ENCODE measurements around the gene RALGAPA1. TPM values are rescaled to one million over a fixed set of nuclear protein-coding genes. Genes with fewer than 3 reads are reported as not detected.

Gene RALGAPA1
- total and polyA plus RNA-seq, 2 of the 13 experiments (the other 11 are each of a cell fraction or from before 2014, with no cell fraction given): 65.0 to 89.2 TPM

- TF ChIP-seq ZSCAN20 (CRISPR knock-in tag; IDR thresholded peaks at IDR 0.05; ENCODE audit: borderline replicate concordance) (peak; percentile 52; the same call in 1 of the 2 replicates), ZNF331 (CRISPR knock-in tag; IDR thresholded peaks at IDR 0.05) (peak; percentile 84), TEF (CRISPR knock-in tag; IDR thresholded peaks at IDR 0.05) (peak; percentile 72; the same call in 1 of the 2 replicates), ZNF792 (CRISPR knock-in tag; IDR thresholded peaks at IDR 0.05) (peak; percentile 45; the same call in 1 of the 2 replicates), TBL1XR1 (IDR thresholded peaks at IDR 0.05; ENCODE audit: borderline replicate concordance, low read length, partially characterized antibody) (peak; percentile 71), ZBTB34 (CRISPR knock-in tag; IDR thresholded peaks at IDR 0.05) (0 out of 2 replicates have a peak, but pooled peaks have one; percentile 55), HDAC1 (CRISPR knock-in tag; IDR thresholded peaks at IDR 0.05) (peak; percentile 86), YEATS4 (CRISPR knock-in tag; IDR thresholded peaks at IDR 0.05; ENCODE audit: borderline replicate concordance) (peak; percentile 37; the same call in 1 of the 2 replicates), KLF16 (CRISPR knock-in tag; IDR thresholded peaks at IDR 0.05) (peak in 1 of 2 experiments; percentile 78; a peak in 2 of 4 replicates), ZNF710 (CRISPR knock-in tag; IDR thresholded peaks at IDR 0.05; ENCODE audit: borderline replicate concordance) (no peak), ZBTB49 (CRISPR knock-in tag; IDR thresholded peaks at IDR 0.05; ENCODE audit: borderline replicate concordance) (no peak), IRF1 (CRISPR knock-in tag; IDR thresholded peaks at IDR 0.05; ENCODE audit: low read depth) (no peak), ZNF639 (CRISPR knock-in tag; conservative IDR thresholded peaks at IDR 0.05) (peak; percentile 30; the same call in 1 of the 2 replicates), ZNF18 (CRISPR knock-in tag; IDR thresholded peaks at IDR 0.05; ENCODE audit: insufficient replicate concordance) (no peak)
These were observed 1.7 kb downstream of the RALGAPA1 start (continued) for GRCh38 chr14:35807131-35807961.
